Measurements from ENCODE around the gene IFT81.
A peak's percentile ranks its signal among the peaks of the same experiment; 100 is the strongest.
"Not testable (repeated sequence)": the region's sequence is repeated elsewhere in the genome, so short reads cannot be mapped to it uniquely, and the experiment has no call there.

Gene IFT81

GRCh38 chr12:110211639-110212536 lies 87.7 kb downstream of the IFT81 start:
- not testable (repeated sequence) for DNase-seq

- no peak for DNase-seq
These were observed 94.0 kb downstream of the IFT81 start for GRCh38 chr12:110217996-110218674.

GRCh38 chr12:110222027-110222426 lies 97.9 kb downstream of the IFT81 start:
- no peak for DNase-seq

DNA sequence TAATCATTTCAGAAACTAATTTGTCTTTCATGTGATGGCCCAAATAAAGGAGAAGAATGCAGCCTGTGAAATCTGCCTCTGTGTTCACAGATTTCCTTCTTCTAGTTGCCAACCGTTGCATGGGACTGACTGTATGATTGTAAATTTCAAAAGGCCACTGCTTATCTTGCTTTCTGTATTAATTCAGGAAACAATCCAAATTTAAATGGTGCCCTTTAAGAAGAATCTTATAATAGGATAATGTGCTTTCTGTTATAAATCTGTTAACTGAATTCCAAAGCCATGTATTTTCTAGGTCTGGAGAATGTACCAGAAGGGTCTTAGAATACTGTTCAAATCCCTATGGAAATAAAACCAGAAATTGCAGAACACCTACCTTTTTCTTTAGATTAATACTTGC lies 98.3 kb downstream of the IFT81 start:
- DNase-seq = no peak

GRCh38 chr12:110223777-110224378 lies 99.7 kb downstream of the IFT81 start:
- no peak for DNase-seq

GRCh38 chr12:110224379-110225304 lies 100.5 kb downstream of the IFT81 start:
- DNase-seq = no peak

DNA sequence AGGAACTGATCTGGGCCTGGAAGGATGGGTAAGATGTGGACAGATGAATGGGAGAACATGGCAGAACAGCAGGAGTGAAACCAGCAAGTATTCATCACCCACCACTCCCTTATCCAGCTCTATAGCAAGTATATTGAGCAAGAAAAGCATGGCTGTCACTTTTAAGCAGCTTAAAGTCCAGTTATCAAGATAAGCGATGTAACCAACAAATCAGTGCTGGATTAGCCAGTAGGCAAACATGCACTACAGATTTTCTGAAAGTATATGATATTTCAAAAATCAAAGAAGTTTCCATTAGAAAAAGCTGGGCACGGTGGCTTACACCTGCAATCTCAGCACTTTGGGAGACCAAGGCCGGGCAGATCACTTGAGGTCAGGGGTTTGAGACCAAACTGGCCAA lies 103.0 kb downstream of the IFT81 start:
- DNase-seq = no peak

DNA sequence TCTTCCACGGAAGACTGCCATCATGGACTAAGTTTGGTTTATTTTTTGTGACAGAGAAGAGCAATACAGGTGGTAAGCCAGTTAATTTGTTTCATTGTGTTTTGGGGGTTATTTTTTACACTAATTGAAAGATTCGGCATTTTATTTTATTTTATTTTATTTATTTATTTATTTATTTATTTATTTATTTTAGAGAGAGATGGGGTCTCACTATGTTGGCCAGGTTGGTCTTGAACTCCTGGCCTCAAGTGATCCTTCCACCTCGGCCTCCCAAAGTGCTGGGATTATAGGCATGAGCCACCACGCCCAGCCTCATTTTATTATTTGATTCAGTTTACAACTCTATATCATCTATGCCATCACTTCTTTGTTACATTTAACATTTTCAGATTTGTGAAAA lies 104.2 kb downstream of the IFT81 start:
- not testable (repeated sequence) for DNase-seq

DNA sequence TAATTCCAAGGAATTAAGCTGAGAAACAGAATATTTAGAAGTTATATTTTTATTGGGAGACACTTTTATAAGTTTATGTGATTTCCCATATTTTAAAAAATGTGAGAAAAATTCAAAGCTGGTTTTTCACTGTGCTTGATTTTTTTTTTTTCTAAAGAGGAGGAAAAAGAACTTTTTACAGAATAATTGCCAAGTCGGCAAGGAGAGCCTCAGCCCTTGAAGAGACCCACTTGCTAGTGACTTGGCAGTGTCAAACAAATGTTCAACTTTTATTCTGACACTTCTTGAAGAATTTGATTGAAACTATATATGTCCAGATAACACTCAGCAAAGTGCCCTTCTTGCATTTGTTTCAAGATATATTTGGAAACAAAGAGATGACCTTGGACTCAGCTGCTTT lies 104.6 kb downstream of the IFT81 start:
- DNase-seq = no peak

DNA sequence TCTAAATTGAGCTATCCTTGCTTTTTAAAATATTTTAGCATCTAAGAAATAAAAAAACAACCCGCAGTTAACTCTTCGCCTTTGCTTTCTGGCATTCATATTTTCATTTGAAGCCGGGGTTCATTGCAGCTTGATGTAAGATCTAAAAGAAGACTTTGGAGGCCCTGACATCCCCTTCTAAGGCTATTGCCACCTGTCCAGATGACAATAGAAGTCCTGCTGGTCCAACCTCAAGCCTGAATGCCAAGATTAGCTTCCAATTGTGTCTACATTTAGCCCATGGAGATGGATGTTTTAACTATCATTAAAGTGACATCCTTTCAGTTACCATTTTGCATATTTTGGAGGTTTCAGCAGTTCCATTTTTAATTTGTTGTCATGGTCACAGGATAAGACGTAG lies 105.3 kb downstream of the IFT81 start:
- no peak for DNase-seq

GRCh38 chr12:110230655-110231054 lies 106.5 kb downstream of the IFT81 start:
- DNase-seq = no peak

GRCh38 chr12:110233212-110233903 lies 109.2 kb downstream of the IFT81 start:
- DNase-seq = no peak

- no peak for DNase-seq
These were observed 110.2 kb downstream of the IFT81 start for GRCh38 chr12:110234331-110234751.

DNA sequence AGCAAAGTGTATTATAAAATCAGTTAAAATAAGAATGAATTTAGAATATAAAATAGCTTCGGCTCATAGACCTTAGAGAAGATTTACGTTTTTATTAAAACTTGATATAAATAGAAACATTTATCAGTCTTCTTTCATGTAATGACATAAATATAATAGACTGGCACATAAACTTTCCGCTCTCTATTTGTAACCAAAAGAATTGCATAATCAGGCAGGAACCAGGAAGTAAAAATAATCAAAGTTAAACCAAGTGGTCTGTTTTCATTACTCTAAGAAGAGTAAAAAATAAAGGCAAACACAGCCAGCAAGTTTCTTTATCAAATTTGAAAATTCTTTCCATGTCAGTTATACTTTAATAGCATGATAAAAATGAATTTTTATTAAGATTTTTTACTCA lies 110.6 kb downstream of the IFT81 start:
- no peak for DNase-seq

GRCh38 chr12:110235383-110235782 lies 111.2 kb downstream of the IFT81 start:
- no peak for DNase-seq

DNA sequence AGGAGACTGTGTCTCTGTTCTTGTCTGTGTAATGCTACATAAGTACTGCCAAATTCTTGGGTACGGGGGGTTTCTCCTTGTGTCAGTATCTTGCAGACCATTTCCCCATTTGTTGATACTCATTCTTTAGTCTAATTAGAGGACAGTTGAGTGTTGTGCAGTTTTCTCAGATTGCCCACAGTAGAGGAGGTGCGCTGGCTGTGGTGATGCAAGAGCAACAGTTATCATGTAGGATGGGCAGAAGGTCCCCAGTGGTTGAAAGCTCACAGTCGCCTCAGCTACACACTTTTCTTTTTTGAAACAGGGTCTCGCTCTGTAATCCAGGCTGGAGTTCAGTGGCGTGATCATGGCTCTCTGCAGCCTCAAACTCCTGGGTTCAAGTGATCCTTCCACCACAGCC lies 119.1 kb downstream of the IFT81 start:
- no peak for DNase-seq

- DNase-seq = no peak
These were observed 120.2 kb downstream of the IFT81 start for GRCh38 chr12:110244372-110244771.

GRCh38 chr12:110244829-110245228 lies 120.7 kb downstream of the IFT81 start:
- no peak for DNase-seq

DNA sequence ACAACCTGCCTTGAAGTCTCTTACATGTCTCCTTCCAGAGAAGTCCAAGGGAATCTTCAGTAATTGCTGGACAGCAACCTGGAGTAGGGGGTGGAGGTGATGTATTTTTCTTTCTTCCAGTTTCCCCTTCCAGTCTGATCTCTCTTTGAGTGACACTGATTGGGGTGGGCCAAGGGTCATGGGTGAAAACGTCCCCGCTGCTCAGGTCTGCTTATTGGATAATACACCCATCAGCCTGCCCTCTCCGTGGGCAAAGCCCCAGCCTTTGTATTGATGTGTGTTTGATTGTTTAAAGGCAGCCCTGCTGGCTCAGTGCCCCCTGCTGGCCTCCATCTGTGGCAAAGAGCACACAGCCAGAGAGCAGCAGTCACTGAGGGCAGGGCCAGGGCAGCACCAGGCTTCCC lies 121.2 kb downstream of the IFT81 start:
- DNase-seq = peak; percentile 66

DNA sequence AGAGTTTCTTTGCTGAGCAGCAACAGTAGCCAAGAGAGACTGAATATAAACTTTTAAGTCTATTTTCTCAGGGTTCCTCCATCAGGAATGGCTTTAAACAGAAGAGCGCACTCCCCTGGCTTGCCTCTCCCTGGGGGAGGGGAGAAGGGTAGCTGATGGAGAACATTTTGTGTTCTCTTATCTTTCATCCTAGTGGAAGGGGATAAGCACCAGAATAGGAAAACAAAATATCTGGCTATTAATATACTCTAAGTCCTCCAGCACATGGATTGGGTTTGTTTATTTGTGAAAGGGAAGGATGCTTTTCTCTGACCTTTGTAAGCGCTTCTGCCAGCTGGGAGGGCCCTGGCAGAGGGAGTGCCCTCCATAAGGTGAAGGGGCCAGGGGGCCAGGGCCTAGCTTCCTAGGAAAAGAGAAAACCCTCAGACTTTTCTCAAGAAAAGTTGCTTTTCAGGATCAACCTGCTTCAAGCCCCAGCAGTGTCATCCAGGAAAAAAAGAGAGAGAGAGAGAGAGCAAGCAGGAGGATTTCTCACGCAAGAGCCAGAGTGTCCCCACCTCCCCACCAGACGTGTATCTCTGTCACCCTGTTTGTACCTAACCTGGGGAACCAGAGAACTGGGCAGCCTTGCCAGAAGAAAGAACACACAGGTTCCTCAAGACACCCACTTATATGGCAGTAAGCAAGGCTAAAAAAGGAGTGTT lies 122.6 kb downstream of the IFT81 start:
- no peak for DNase-seq

DNA sequence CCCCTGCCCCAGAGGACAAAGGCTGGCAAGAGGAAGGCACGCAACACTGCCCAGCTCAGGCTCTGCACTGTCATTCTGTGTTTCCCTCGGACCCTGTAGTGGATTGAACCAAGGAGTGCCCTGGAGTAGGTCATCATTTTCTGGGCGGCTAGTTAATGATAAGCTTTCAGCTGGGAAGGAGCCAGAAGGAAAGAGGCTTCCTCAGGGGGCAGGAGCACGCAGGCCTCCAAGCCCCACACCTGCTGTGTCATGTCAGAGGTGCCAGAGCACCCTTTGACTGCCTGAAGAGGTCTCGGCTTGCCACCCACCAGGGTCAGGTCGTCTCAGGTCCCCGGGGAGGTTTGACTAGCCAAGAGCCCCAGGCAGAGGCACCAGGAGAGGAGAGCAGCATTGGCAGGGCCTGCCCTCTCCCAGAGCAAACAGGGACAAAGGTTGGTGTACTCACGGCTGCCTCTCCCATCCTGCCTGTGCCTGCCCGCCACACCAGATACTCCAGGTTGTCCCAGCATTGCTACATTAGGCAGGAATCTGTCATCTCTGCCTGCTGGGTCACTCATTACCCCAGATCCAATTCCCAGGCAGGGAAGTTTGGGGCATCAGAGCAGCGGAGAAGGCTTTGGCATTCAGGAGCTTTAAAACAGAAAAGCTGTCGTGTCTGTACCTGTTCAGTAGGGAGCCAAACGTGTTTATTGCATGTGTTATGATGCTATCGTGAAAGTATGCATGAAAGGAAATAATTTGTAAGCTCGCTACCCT lies 123.4 kb downstream of the IFT81 start:
- no peak for DNase-seq

Measured in CD4-positive, alpha-beta T cell treated with Interleukin-6 for 4 hours (primary cell).